ENCODE data around the gene LCLAT1. TPM values are rescaled to one million over a fixed set of nuclear protein-coding genes. Genes with fewer than 3 reads are reported as not detected.

Gene LCLAT1
- total RNA-seq, 2 experiments from 2014 or later, result 8.3 to 10.2 TPM

DNA sequence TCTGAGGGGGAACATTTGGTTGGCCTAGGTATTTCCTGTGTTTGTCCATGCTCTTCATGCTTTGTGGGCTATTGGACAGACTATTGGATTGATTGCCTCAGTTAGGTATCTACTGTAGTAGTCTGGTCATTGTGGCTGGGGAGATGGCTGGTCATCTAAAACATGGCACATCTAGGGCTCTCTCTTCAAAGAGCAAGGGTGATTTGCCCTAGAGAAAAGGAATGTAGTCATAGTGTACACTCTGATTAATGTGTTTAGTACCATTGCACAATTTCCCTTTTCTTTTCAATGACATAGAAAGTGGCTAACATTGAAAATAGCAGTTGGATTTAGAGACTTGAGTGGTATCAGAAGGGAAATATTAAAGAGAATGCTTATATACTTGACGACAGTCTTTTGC lies 114.3 kb downstream of the LCLAT1 start:
- ChIA-PET POLR2A (no interaction called here), CTCF (interaction anchor here (1.2 kb wide), 1 partner anchor 17 kb away, joined by 3 read pairs; no protein-coding TSS in a partner anchor)
- H3K9me3 Mint-ChIP-seq, result no peaks in the 10 kb centered on the region
- H3K36me3 ChIP-seq (ENCODE audit: insufficient read depth, low read length), result peaks cover 5% of the 10 kb centered on the region
- DNase-seq (no peak), ATAC-seq (ENCODE audit: poor library complexity) (no peak)
- no peak for TF ChIP-seq CTCF (IDR thresholded peaks at IDR 0.05)
- H3K4me3 ChIP-seq (ENCODE audit: low read length), result no peak overlapping the region
- H3K27me3 Mint-ChIP-seq, result no peaks in the 10 kb centered on the region
- intact Hi-C loops (cut with DNase I, micrococcal nuclease), result no loop called here
- no peak overlapping the region for H3K27ac ChIP-seq (ENCODE audit: low read depth in 1 of 2, low read length in 2 of 2)
- no peaks in the 10 kb centered on the region for H3K4me1 ChIP-seq (ENCODE audit: insufficient read depth, low read length)
- H3K36me3 Mint-ChIP-seq (ENCODE audit: low read depth), result peaks cover 32% of the 10 kb centered on the region
- no peaks in the 10 kb centered on the region for H3K9me3 ChIP-seq (ENCODE audit: control insufficient read depth in 1 of 2, insufficient read depth in 1 of 2, low read length in 2 of 2)
- H3K27ac Mint-ChIP-seq, result no peak overlapping the region
- no peaks in the 10 kb centered on the region for H3K27me3 ChIP-seq (ENCODE audit: control insufficient read depth in 1 of 2, insufficient read depth in 2 of 2, low read length in 2 of 2)
- H3K4me1 Mint-ChIP-seq (ENCODE audit: low read depth), result peaks cover 25% of the 10 kb centered on the region
- H3K4me3 Mint-ChIP-seq, result no peak overlapping the region

- H3K27me3 ChIP-seq (ENCODE audit: control insufficient read depth in 1 of 2, insufficient read depth in 2 of 2, low read length in 2 of 2), result no peaks in the 10 kb centered on the region
- H3K27me3 Mint-ChIP-seq, result no peaks in the 10 kb centered on the region
- no peak overlapping the region for H3K4me3 Mint-ChIP-seq
- H3K27ac ChIP-seq (ENCODE audit: low read depth in 1 of 2, low read length in 2 of 2), result no peak overlapping the region
- intact Hi-C loops (cut with DNase I, micrococcal nuclease), result no loop called here
- H3K4me1 ChIP-seq (ENCODE audit: insufficient read depth, low read length), result no peaks in the 10 kb centered on the region
- ATAC-seq (ENCODE audit: poor library complexity) (no peak), DNase-seq (no peak)
- peaks cover 64% of the 10 kb centered on the region for H3K36me3 Mint-ChIP-seq (ENCODE audit: low read depth)
- CTCF ChIA-PET, result no interaction called here
- peaks cover 10% of the 10 kb centered on the region for H3K36me3 ChIP-seq (ENCODE audit: insufficient read depth, low read length)
- no peaks in the 10 kb centered on the region for H3K9me3 Mint-ChIP-seq
- no peak overlapping the region for H3K27ac Mint-ChIP-seq
- H3K4me3 ChIP-seq (ENCODE audit: low read length), result no peak overlapping the region
- POLR2A ChIA-PET, result no interaction called here
- H3K4me1 Mint-ChIP-seq (ENCODE audit: low read depth), result peaks cover 9% of the 10 kb centered on the region
- no peaks in the 10 kb centered on the region for H3K9me3 ChIP-seq (ENCODE audit: control insufficient read depth in 1 of 2, insufficient read depth in 1 of 2, low read length in 2 of 2)
- TF ChIP-seq CTCF (IDR thresholded peaks at IDR 0.05), result no peak
Measured at GRCh38 chr2:30565851-30566358, 118.9 kb downstream of the LCLAT1 start.

GRCh38 chr2:30566631-30567030 lies 119.6 kb downstream of the LCLAT1 start:
- Mint-ChIP-seq H3K27ac (no peak overlapping the region), H3K4me1 (ENCODE audit: low read depth) (peaks cover 5% of the 10 kb centered on the region), H3K36me3 (ENCODE audit: low read depth) (peaks cover 66% of the 10 kb centered on the region), H3K27me3 (no peaks in the 10 kb centered on the region), H3K9me3 (no peaks in the 10 kb centered on the region), H3K4me3 (no peak overlapping the region)
- ChIA-PET CTCF (no interaction called here), POLR2A (no interaction called here)
- no peak overlapping the region for H3K4me3 ChIP-seq (ENCODE audit: low read length)
- peaks cover 12% of the 10 kb centered on the region for H3K36me3 ChIP-seq (ENCODE audit: insufficient read depth, low read length)
- intact Hi-C loops (cut with DNase I, micrococcal nuclease), result no loop called here
- H3K27ac ChIP-seq (ENCODE audit: low read depth in 1 of 2, low read length in 2 of 2), result no peak overlapping the region
- H3K4me1 ChIP-seq (ENCODE audit: insufficient read depth, low read length), result no peaks in the 10 kb centered on the region
- ATAC-seq (ENCODE audit: poor library complexity), result no peak
- no peak for DNase-seq
- H3K9me3 ChIP-seq (ENCODE audit: control insufficient read depth in 1 of 2, insufficient read depth in 1 of 2, low read length in 2 of 2), result no peaks in the 10 kb centered on the region
- H3K27me3 ChIP-seq (ENCODE audit: control insufficient read depth in 1 of 2, insufficient read depth in 2 of 2, low read length in 2 of 2), result no peaks in the 10 kb centered on the region
- no peak for TF ChIP-seq CTCF (IDR thresholded peaks at IDR 0.05)

Data from CD4-positive, alpha-beta T cell (primary cell).